ENCODE results near the gene CREB3L1. TPM values are rescaled to one million over a fixed set of nuclear protein-coding genes. Genes with fewer than 3 reads are reported as not detected.

Gene CREB3L1
- total and polyA plus RNA-seq, 2 experiments from 2014 or later, result 22.9 to 275 TPM

- H4K20me1 ChIP-seq (ENCODE audit: insufficient read depth, poor library complexity, severe bottlenecking), result no peaks in the 10 kb centered on the region
- no peaks in the 10 kb centered on the region for H3K79me2 ChIP-seq
- WGBS (ENCODE audit: low lambda C conversion rate, missing lambda C conversion rate), result 68% methylated on average over 8 of the region's 8 CpGs
- no peaks in the 10 kb centered on the region for H3K27me3 ChIP-seq
- no peak overlapping the region for H3K4me2 ChIP-seq
- TF ChIP-seq CTCF (IDR thresholded peaks at IDR 0.05; ENCODE audit: poor library complexity) (no peak), EZH2 (IDR thresholded peaks at IDR 0.05; ENCODE audit: borderline replicate concordance) (no peak), EZH2phosphoT487 (IDR thresholded peaks at IDR 0.05; ENCODE audit: low read depth, severe bottlenecking, unreplicated experiment) (no peak)
- peaks cover 51% of the 10 kb centered on the region for H3K4me1 ChIP-seq (ENCODE audit: insufficient read depth)
- no peak overlapping the region for H2AFZ ChIP-seq
- peak overlapping the region; percentile 91 for H3K27ac ChIP-seq
- no peaks in the 10 kb centered on the region for H3K9me2 ChIP-seq (replicated peaks; ENCODE audit: insufficient read depth)
- DNase-seq (ENCODE audit: low spot score), result no peak
- H3K9me3 ChIP-seq (ENCODE audit: low read depth), result no peaks in the 10 kb centered on the region
- H3K4me3 ChIP-seq, result no peak overlapping the region
- no peaks in the 10 kb centered on the region for H3K36me3 ChIP-seq (replicated peaks; ENCODE audit: insufficient read depth, low read depth)
Measured at GRCh38 chr11:46249103-46249937, 28.1 kb upstream of the CREB3L1 start.

- H2AFZ ChIP-seq, result no peak overlapping the region
- H3K4me1 ChIP-seq (ENCODE audit: insufficient read depth), result peaks cover 55% of the 10 kb centered on the region
- no peak for TF ChIP-seq EZH2phosphoT487 (IDR thresholded peaks at IDR 0.05; ENCODE audit: low read depth, severe bottlenecking, unreplicated experiment)
- TF ChIP-seq EZH2 (IDR thresholded peaks at IDR 0.05; ENCODE audit: borderline replicate concordance), result no peak
- TF ChIP-seq CTCF (IDR thresholded peaks at IDR 0.05; ENCODE audit: poor library complexity), result no peak
- WGBS (ENCODE audit: low lambda C conversion rate, missing lambda C conversion rate), result 71% methylated on average over 4 of the region's 4 CpGs
- DNase-seq (ENCODE audit: low spot score), result peak; percentile 73
- H3K9me2 ChIP-seq (replicated peaks; ENCODE audit: insufficient read depth), result no peaks in the 10 kb centered on the region
- no peaks in the 10 kb centered on the region for H3K9me3 ChIP-seq (ENCODE audit: low read depth)
- peak overlapping the region; percentile 91 for H3K27ac ChIP-seq
- H3K36me3 ChIP-seq (replicated peaks; ENCODE audit: insufficient read depth, low read depth), result no peaks in the 10 kb centered on the region
- peak overlapping the region; percentile 35 for H3K4me2 ChIP-seq
- H4K20me1 ChIP-seq (ENCODE audit: insufficient read depth, poor library complexity, severe bottlenecking), result no peaks in the 10 kb centered on the region
- no peak overlapping the region for H3K4me3 ChIP-seq
- no peaks in the 10 kb centered on the region for H3K27me3 ChIP-seq
- H3K79me2 ChIP-seq, result no peaks in the 10 kb centered on the region
Measured at GRCh38 chr11:46249938-46250744, 27.3 kb upstream of the CREB3L1 start.

- WGBS (ENCODE audit: low lambda C conversion rate, missing lambda C conversion rate), result 70% methylated on average over 2 of the region's 2 CpGs
- peak overlapping the region; percentile 91 for H3K27ac ChIP-seq
- H3K36me3 ChIP-seq (replicated peaks; ENCODE audit: insufficient read depth, low read depth), result no peaks in the 10 kb centered on the region
- no peak overlapping the region for H3K4me3 ChIP-seq
- no peaks in the 10 kb centered on the region for H4K20me1 ChIP-seq (ENCODE audit: insufficient read depth, poor library complexity, severe bottlenecking)
- no peak overlapping the region for H2AFZ ChIP-seq
- no peak overlapping the region for H3K4me2 ChIP-seq
- no peaks in the 10 kb centered on the region for H3K9me2 ChIP-seq (replicated peaks; ENCODE audit: insufficient read depth)
- H3K9me3 ChIP-seq (ENCODE audit: low read depth), result no peaks in the 10 kb centered on the region
- no peak for TF ChIP-seq EZH2 (IDR thresholded peaks at IDR 0.05; ENCODE audit: borderline replicate concordance)
- TF ChIP-seq CTCF (IDR thresholded peaks at IDR 0.05; ENCODE audit: poor library complexity), result no peak
- TF ChIP-seq EZH2phosphoT487 (IDR thresholded peaks at IDR 0.05; ENCODE audit: low read depth, severe bottlenecking, unreplicated experiment), result no peak
- DNase-seq (ENCODE audit: low spot score), result no peak
- peaks cover 55% of the 10 kb centered on the region for H3K4me1 ChIP-seq (ENCODE audit: insufficient read depth)
- H3K27me3 ChIP-seq, result no peaks in the 10 kb centered on the region
- H3K79me2 ChIP-seq, result no peaks in the 10 kb centered on the region
Measured at GRCh38 chr11:46250745-46251052, 26.8 kb upstream of the CREB3L1 start.
